ENCODE measurements around the gene IL17REL.
A peak's percentile ranks its signal among the peaks of the same experiment; 100 is the strongest.
"Not testable (repeated sequence)": the region's sequence is repeated elsewhere in the genome, so short reads cannot be mapped to it uniquely, and the experiment has no call there.

The IL17REL gene

DNA sequence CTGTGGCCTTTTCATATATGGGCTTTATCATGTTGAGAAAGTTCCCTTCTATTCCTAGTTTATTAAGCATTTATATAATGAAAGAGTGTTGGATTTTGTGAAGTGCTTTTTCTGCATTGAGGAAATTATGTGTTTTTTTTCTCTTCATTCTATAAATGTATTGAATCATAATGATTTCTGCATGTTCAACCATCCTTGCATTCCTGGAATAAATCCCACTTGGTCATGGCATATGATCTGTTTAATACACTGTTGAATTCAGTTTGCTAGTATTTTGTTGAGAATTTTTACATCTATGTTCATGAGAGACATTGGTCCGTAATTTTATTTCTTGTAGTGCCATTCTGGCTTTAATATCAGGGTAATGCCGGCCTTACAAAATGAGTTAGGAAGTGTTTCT lies 26.2 kb downstream of the IL17REL start:
- no peak for DNase-seq (ENCODE audit: low read depth)

DNA sequence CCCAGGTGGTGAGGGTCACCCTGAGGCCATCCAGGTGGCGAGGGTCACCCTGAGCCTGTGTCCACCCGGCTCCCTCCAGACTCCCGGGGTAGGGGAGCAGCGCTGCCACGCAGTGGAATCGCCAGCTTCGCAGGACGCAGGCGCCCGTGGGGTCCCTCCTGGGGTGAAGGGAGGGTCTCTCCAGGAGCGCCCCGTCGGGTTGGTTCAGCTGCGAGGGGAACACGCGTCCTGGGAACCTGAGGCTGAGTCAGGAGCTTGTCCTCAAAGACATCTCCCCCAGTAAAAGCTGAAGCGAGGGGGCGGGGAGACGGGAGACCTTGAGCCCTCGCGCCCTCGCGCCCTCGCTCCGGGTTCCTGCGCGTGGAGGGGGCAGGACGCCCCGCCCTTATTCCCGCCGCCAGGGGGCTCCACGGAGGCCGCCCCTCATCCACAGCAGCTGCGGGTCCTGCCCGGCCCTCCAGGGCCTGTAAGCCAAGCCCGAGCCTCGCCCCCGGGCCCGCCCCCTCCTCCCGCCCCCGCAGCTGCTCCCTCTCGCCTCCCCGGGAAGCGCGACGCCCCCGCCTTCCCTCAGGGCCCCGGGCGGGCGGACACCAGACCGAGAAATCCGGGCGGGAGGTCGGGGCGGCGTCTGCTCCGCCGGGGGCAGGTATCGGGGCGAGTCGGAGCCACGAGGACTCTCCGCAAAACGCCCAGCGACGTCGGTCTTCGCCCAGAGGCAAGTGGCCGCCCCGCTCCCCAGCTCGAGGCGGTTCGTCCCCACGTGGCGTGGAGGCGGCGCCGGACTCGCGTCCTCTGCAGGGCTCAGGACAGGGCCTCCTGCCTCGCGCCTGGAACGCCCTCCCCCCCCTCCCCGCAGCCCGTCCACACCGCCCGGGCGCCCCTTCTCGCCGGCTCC lies 29.2 kb downstream of the IL17REL start:
- DNase-seq (ENCODE audit: low read depth): peak; percentile 33

DNA sequence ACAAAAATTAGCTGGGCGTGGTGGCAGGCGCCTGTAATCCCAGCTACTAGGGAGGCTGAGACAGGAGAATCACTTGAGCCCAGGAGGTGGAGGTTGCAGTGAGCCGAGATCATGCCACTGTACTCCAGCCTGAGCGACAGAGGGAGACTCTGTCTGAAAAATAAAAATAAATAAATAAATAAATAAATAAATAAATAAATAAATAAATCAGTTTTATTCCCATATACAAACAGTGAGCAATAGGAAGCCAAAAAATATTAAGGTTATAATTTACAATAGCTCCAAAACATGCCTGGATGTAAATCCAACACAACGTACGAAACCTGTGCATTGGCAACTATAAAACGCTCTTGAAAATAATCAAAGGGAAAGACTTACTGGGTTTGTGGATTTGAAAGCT lies 30.8 kb downstream of the IL17REL start:
- DNase-seq (ENCODE audit: low read depth): not testable (repeated sequence)

DNA sequence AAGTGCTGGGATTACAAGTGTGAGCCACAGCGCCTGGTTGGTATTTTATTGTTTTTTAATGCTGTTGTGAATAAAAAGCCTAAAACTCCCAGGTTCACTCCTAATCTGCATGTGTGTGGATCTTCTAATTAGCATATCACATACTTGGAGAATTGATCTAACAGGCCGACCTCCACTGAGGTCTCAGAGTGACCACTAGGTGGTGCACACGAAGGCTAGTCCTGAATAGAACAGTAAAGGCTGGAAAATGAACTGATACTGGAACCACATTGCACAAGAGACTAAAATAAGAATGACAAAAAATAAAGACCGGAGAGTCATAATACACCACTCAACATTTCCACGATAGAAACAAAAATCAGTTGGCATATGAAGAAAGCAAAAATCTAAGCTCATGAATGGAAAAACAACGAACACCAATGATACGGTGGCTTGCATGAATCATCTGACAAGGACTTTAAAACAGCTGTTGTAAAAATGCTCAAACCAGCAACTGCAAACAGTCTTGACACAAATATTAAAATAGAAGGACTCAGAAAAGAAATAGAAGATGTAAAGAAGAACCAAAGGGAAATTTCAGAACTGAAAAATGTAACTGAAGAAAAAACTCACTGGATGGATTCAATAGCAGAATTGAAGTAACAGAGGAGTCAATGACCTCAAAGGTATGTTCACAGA lies 32.8 kb downstream of the IL17REL start:
- no peak for DNase-seq (ENCODE audit: low read depth)

DNA sequence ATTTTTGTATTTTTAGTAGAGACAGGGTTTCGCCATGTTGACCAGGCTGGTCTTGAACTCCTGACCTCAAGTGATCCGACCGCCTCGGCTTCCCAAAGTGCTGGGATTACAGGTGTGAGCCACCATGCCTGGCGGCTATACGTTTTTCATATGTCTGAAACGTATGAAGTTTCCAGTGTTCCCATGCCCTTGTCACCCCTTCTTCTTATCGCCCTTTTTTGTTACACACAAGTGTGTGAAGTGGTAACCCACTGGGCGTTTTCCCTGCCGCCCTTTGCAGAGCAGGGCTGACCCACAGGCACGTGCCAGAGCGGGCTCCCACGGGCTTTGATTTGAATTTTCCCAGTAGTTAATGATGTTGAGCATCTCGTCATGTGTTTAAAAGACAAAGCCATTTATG lies 35.0 kb downstream of the IL17REL start:
- DNase-seq (ENCODE audit: low read depth): no peak

DNA sequence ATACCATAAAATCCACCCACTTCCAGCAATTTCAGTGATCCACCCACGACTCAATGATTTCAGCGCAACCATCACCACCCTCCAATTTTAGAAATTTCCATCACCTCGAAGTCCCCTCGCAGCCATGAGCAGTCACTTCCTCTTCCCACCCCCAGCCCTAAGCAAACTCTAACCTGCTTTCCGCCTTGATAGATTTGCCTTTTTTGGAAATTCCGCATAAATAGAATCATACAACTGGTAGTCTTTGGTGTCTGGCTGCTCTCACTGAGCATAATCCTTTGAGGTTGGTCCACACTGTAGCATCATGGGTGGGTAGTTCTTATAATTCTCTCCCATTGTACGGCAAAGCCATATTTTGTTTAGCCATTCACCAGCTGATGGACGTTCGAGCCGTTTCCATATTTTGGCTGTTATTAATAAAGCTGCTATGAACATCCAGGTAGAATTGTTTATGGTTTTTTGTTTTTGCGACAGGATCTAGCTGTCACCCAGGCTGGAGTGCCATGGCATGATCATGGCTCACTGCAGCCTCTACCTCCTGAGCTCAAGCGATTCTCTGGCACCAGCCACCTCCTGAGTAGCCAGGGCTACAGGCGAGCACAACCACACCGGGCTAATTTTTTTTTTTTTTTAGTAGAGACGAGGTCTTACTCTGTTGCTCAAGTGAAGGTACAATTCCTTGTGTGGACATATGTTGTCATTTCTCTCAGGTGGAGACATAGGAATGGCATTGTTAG lies 36.0 kb downstream of the IL17REL start:
- peak; percentile 39 for DNase-seq (ENCODE audit: low read depth)

DNA sequence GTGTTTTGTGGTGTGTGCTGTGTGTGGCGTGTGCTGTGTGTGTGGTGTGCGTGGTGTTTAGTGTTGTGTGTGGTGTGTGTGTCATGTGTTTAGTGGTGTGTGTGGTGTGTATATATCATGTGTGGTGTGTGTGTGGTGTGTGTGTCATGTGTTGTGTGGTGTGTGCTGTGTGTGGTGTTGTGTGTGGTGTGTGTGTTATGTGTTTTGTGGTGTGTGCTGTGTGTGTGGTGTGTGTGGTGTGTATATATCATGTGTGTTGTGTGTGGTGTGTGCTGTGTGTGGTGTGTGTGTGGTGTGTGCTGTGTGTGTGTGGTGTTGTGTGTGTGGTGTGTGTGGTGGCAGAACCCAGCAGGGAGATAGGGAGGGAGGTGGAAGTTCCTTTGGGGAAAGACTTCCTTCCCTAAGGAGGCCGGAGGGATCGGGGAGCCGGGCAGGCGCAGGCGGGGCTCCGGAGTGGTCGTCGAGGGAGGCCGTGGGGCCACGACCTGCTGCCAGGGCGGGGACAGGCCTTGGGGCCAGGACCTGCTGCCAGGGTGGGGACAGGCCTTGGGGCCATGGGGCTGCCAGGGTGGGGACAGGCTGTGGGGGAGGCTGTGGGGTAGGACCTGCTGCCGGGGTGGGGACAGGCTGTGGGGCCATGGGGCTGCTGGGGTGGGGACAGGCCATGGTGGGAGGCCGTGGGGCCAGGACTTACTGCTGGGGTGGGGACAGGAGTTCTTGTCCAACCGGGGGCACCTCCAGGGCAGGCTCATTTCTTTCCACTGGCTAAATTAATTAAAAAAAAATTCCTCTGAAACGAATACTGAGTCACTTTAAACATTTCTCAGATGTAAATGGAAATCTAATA lies 36.8 kb downstream of the IL17REL start:
- peak; percentile 40 for DNase-seq (ENCODE audit: low read depth)

DNA sequence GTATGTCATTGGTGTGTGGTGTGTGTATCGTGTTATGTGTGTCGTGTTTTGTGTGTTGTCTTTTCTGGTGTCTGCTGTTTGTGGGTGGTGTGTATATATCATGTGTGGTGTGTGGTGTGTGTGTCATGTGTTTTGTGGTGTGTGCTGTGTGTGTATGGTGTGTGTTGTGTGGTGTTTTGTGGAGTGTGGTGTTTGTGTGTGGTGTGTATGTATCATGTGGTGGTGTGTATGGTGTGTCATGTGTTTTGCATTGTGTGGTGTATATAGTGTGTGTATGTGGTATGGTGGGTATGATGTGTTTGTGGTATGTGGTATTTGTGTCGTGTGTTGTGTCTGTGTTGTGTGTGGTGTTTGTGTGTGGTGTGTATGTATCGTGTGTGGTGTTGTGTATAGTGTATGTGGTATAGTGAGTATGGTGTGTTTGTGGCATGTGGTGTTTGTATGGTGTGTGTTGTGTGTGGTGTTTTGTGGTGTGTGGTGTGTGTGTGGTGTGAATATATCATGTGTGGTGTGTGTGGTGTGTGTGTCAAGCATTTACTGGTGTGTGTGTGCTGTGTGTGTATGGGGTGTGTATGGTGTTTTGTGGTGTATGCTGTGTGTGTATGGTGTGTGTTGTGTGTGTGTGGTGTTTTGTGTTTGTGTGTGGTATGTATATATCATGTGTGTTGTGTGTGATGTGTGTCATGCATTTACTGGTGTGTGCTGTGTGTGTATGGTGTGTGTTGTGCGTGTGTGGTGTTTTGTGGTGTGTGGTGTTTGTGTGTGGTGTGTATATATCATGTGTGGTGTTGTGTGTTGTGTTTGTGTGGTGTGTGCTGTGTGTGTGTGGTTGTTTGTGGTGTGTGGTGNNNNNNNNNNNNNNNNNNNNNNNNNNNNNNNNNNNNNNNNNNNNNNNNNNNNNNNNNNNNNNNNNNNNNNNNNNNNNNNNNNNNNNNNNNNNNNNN lies 39.3 kb downstream of the IL17REL start:
- no peak for DNase-seq (ENCODE audit: low read depth)

DNA sequence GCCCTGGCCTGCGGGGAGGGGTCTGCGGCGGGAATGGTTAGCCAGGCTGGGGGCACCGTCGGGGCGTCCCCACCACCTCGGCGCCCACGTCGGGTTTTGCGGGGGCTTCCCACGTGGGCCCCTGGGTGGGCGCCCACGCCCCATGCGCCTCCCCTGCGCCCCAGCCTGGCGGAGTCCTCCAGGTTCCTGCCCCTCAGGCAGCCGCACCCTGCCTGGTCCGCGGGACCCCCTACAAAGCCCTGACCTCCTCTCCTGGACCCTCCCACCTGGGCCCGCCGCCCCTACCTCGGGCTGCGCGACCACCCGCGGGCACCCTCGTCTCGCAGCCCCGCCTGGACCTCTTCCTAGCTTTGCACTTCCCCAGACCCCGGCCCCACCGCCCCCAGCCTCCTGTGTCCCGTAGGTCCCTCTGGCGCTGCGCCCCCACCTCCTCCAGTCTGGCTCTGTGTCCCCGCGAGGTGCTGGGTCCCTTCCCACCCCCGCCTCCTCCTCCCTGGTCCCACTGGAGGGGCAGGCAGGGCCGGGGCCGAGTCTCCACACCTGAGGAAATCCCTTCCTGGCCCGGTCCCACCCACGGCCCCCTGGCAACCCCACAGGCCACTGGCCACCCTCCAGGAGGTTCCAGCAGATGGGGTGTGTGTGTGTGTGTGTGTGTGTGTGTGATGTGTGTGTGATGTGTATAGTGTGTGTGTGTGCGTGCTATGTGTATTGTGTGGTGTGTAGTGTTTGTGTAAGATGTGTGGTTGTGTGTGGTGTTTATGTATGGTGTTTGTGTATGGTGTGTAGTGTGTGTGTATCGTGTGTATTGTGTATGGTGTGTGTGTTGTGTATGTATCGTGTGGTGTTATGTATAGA lies 40.2 kb downstream of the IL17REL start:
- peak; percentile 29 for DNase-seq (ENCODE audit: low read depth)

DNA sequence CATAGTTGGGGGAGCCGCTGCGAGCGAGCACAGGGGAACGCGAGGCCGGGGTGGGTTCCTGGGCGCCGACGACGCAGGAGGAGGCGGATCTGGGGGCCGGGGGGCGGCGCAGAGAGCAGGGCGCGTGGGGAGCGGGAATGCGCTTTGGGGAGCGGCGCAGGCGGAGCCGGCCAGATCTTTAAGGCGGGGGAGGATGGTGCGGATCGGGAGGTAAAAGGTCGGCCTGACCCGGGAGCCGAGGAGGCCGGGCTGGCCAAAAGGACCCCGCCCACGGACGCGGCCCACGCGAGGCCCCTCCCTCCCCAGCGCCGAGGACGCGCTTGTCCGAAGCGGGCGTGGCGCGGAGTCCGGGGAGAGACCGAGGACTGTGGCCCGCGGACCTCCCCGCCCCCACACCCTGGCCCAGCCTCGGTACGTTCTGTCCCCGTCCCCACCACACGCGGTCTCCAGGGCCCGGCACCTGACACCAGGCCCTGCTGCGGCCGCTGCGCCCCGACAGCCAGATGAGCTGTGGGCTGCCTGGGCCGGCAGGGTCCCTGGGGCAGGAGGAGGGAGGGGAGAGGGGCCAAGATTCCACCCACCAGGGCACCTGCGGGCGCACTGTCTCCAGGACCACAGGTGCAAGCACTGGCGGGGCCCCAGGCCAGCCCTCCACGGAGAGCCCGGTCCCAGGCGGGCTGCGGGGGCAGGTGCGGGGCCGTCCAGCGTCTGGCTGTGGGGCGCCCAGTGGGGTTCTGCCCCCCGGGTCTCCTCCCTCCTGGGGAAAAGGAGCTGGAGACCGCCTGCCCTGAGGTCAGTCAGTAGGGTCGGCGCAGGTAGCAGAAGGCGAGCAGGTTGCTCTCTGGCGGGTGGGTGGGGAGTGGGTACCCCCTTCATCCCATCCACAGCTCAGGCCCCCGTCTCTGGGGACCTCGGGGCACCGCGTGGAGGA lies 41.1 kb downstream of the IL17REL start:
- DNase-seq (ENCODE audit: low read depth): peak; percentile 76

DNA sequence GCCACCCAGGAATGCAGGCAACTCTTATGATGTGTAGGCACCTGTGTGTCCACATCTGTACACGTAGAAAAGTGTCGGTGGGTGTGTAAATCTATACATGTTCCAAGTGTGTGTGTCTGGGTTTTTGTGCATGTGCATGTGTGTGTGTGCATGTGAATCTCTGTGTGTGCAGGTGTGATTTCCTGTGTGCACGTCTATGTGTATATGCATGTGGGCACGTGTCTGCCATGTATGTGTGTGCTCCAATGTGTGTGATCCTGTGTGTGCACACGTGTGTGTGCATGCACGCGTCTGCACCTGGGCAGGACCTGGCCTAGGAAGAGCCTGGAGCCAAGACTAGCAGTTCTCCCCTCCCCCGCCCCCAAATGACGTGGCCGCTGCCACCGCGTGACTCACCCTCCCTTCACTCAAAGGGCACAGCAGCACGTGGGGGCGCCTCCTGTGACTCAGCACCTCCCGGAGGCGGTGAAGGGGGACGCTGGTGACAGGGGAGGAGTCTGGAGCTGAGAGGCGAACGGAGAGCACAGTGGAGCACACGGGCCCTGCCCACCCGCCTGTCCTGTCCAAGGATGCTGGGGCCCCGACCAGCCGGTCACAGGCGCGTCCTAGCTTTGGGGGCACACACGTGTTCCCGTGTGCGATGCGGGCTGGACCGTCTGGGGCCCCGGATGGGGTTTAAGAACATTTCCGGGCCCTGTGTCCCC lies 41.9 kb downstream of the IL17REL start:
- DNase-seq (ENCODE audit: low read depth): peak; percentile 93

DNA sequence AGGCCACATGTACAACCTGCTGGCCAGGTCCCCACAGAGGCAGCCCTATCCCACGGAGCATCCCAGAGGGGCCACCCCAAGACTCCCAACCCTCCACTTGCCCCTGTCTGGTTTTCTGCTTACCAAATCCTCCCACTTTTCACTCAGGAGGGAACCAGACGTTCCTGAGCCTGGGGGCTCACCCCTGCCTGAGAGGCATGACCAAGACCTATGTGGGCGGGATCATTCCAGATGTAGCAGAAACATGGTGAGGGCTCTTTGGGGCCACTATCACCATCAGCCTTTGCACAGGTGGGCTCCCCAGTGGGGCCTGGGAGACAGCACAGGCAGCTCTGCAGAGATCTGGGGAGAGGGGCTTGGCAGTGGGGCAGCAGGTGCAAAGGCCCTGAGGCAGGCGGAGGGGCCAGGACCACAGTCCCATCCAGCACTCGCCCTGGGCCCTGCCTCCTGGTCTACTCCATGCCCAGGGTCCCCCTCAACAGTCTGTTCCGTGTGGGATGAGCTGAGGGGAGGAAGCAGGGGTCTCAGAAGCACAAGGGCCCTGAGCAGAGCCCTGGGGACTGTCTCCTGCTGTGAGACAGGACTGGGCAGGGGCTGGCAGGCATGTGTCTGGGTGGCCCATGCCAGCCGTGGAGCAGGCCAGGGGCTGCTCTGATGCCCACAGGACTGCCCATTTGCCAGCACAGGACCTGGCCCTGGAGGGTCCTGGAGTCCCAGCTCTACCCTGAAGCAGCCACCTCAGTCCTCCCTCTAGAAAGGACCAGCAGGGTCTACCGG lies 42.6 kb downstream of the IL17REL start:
- no peak for DNase-seq (ENCODE audit: low read depth)

DNA sequence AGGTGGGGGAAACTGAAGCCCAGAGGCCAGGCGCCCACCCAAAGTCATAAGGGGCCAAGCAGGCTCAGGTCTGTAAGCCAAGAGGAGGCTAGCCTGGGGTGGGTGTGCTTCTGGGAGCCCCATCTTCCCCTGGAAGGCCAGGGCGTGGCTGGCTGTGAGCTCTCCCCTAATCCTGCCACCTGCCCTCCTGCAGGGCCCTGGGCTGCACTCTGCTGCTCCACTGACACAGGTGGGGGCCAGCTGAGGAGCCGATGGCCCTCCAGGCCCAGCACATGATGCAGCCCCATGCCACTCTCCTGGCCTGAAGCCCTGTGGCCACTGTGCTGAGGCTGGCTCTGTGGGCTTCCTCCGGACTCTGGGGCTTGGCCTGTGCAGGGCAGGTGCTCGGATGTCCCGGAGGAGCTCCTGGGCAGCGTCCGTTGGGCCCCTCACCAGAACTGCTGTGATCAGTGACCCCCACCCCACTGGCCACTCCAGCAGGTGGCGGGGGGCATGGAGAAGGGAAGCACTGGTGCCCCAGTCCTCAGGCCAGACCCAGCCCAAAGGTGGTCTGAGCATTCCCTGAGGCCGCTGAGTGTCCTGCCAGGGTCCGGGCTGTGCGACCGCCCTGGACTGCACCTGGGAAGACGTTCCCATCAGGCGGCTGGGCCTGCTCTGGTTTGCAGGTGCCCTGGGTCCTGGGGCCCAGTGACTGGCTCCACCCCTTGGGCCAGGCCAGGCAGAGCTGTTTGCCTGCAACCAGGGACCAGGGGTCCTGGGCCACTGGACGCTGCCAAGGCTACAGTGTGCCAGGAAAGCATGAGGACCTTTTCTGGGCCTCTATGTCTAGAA lies 43.5 kb downstream of the IL17REL start:
- DNase-seq (ENCODE audit: low read depth): no peak

DNA sequence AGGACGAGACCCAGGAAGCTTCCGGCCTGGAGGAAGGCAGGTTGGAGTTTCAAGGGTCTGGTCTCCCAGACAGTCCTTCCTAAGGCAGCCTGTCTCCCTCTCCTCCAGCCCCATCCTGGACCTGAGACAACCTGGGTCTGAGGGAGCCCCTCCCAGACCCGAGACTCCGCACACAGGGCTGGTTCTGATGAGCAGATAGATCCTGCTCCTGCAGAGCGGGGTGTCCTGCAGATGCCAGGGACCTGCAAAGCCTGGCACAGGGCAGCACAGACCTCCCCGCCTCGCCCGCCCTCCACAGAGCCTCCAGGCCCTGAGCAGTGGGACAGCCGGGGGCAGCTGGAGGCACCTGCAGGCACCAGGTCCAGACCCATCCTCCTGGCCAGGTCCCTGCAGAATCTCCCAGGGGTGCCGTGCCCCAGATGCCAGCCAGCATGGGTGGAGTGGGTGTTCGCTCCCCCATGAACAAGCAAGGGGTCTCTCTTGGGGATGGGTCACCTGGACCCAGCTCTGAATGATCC lies 44.2 kb downstream of the IL17REL start:
- no peak for DNase-seq (ENCODE audit: low read depth)

DNA sequence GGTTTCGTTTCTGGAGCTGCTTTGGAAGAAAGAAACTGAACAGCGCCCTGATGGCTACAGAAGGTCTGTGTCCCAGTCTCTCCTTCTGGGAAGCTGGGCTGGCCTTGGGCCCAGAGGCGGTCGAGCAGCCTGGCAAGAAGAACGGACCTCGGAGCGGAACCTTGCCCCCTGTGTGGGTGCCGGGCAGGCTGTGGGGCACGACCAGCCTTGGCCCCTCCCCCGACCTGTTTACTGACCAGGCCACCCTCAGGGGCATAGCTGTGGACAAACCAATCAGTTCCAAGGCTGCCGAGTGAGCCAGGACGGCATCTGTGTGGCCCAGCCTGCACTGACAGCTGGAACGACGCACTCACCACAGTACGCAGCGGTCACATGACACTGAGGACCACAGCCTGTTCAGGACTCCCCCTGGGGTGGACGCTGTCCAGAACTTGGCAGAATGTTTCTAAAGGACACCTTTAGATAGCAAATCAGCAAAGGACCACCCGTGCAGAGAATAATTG lies 44.8 kb downstream of the IL17REL start:
- DNase-seq (ENCODE audit: low read depth): no peak

Data from stimulated activated CD8-positive, alpha-beta memory T cell treated with anti-CD3 and anti-CD28 coated beads, Interleukin-12 subunit alpha, Interleukin-12 subunit beta, amount 100 ng/mL, for 4 hours (primary cell).